NCI-H345 treated with DMSO at 0.1 percent for 48 hours (cell line): ENCODE data around the gene ROCK1.

Experiments used
- DNase-seq: peaks from one replicate; lab custom pipeline; 2025; ENCODE audit not compliant: unreplicated experiment; lab: John Stamatoyannopoulos, UW

Gene ROCK1

DNA sequence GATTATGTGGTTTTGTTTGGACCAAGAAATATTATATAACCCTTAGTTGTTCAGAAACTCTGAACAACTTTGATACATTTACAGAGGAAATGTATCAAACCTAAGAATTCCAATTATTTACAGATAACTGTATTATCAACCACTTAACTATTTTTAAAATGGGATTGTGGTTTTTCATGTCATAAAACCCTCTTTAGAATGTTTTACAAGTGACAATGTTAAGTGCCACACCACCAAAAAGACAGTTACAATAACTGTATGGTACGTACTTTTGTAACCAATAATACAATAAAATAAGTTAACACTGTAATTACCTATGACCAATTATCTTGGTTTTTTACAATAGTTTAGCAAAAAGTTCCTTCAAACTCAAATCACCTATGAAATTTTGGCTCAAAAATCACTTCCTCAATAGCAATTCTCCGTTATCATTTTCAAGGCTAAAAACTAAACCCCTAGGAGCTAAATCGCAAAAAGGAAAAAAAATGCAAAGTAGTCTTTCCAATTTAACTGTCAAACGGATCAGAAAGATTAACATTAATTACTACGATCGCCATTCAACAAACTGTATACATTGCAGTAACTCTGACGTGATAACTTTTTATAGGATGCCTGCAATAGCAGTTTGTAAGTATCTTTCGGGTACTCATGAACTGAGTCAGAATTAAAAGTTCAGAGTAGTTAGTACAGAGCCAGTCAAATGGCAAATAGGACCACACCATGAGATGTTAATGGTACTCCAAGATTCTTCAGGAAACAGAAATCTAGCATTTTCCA lies 1.5 kb downstream of the ROCK1 start:
- DNase-seq, result peak; percentile 14

- DNase-seq, result no peak
Observed at GRCh38 chr18:21105936-21106335, 5.7 kb downstream of the ROCK1 start.

- DNase-seq, result no peak
Observed at GRCh38 chr18:21101172-21101571, 10.4 kb downstream of the ROCK1 start.

GRCh38 chr18:21100678-21101077 lies 10.9 kb downstream of the ROCK1 start:
- no peak for DNase-seq

DNA sequence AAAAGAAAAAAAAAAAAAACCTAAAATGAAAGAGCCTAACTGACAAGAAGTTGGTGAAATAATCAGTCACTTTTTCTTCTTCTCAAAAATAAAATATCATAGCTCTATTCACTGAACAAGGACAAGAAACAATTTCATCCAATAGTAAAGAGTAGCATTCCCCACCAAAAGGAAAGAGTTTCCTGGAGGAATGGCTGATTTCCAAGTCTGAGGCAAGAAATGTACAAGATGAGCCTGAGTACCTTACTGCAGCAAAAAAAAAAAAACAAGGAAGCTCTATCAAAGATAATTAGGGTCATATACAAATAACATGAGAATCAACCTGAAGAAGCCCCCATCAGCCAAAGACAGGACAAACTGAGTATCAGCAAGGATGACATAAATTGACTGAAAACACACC lies 11.5 kb downstream of the ROCK1 start:
- DNase-seq, result no peak

- DNase-seq, result no peak
Observed at GRCh38 chr18:21099442-21099841, 12.2 kb downstream of the ROCK1 start.

DNA sequence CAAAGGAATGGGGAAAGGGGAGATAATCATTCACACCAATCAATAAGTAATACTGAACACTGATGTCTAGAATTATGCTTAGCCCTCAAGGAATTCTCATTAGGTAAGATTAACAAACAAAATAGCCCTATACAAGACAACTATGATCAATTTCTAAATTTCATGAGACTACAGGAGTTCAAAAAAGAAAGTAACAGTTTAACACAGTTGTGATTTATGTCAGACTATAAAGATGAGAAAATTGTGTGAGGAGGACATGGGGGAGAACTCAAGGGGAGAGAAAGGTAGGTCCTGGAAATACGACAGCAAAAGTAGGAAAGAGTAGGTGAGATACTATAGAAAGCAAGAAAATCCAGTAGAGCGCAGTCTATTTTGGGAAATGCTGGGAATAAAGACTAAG lies 14.9 kb downstream of the ROCK1 start:
- DNase-seq, result no peak

DNA sequence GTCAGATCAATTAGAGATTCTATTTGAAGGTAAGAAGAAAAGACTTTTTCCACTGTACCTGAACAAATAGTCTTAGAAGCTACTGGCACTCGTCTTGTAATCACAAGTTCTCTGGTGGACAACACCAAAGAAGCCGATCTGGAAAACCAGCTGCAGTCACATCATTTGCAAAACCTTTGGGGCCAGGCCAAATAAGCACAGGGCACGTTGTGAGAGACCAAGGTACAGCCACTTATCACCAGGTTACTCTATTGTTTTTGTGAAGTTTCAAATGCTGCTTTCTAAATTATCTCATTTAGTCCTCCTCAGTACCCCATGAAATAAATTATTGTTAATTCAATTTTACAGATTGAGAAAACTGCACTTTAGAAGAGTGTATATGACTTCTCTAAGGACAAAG lies 18.5 kb downstream of the ROCK1 start:
- DNase-seq, result no peak

GRCh38 chr18:21090680-21091079 lies 20.9 kb downstream of the ROCK1 start:
- DNase-seq, result no peak

- DNase-seq, result no peak
Observed at GRCh38 chr18:21085579-21086166, 25.9 kb downstream of the ROCK1 start.

GRCh38 chr18:21084511-21085078 lies 27.0 kb downstream of the ROCK1 start:
- DNase-seq, result no peak

DNA sequence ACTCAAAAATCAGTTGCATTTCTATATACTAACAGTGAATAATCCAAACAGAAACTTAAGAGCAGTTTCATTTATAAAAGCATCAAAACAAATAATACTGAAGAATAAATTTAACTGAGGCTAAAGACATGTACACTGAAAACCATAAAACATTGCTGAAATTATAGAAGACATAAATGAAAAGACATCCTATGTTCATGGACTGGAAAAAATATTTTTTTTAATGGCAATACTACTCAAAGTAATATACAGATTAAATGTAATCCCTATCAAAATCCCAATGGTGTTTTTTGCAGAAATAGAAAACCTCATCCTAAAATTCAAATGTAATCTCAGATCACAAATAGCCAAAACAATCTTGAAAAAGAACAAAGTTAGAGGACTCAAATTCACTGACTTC lies 28.6 kb downstream of the ROCK1 start:
- DNase-seq, result no peak

GRCh38 chr18:21081426-21081825 lies 30.2 kb downstream of the ROCK1 start:
- no peak for DNase-seq

- no peak for DNase-seq
Observed at GRCh38 chr18:21080576-21080975, 31.0 kb downstream of the ROCK1 start.

- no peak for DNase-seq
Observed at GRCh38 chr18:21074336-21075323, 37.0 kb downstream of the ROCK1 start.

- no peak for DNase-seq
Observed at GRCh38 chr18:21073180-21073579, 38.4 kb downstream of the ROCK1 start.

- DNase-seq, result no peak
Observed at GRCh38 chr18:21071071-21071470, 40.5 kb downstream of the ROCK1 start.

- no peak for DNase-seq
Observed at GRCh38 chr18:21069468-21069867, 42.1 kb downstream of the ROCK1 start.

DNA sequence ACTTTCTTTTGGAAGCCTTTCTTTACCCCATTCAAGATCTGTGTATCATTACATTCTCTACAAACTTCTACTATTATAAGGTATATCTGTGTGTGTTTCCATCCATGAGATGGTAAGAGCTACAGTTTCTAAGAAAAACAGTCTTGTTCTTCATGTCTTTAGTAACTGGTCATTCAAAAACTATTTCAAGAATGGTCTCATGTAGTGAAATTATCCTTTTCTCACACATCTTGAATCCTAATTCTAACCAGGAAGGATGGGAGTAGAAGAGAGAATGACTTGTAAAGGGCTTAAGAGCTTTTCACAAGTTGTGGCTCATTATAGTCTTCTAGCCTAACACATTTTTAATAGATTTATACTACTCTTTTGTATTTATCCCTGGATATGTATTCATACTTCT lies 47.3 kb downstream of the ROCK1 start:
- DNase-seq, result no peak

DNA sequence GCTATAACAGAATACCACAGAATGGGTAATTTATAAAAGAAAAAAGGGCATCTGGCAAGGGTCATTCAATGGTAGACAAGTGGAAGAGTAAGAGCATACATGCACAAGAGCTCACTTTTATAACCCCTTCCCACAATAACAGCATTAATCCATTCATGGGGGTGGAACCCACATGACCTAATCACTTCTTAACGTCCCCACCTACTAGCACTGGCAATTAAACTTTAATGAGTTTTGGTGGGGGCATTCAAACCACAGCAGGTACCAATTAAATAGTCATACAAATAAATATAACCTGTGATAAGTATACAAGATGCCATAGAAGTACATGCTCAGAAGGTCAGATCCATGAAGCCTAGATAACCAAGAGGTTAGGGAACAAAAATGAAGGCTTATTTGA lies 48.6 kb downstream of the ROCK1 start:
- no peak for DNase-seq

DNA sequence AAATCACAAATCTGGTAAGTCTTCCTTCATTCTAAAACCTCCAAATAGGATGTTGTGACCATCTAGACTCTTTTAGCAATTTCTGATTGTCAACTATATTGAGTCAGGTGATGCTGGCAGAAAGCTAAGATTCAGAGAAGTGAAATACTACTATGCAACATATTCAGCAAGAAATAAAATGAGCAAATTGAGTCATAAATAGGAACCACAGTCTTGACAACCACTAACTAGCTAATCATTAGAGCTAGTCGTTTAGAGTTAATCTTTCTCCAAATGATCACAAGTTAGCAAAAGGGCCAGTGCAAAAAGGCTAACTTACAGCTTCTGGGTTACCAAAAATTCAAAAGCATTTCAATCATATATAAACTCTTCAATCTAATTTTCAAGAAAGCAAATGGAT lies 54.5 kb downstream of the ROCK1 start:
- no peak for DNase-seq
